ENCODE results near the gene ZNF19. TPM values are rescaled to one million over a fixed set of nuclear protein-coding genes. Genes with fewer than 3 reads are reported as not detected.
"Not testable (repeated sequence)": the region's sequence is repeated elsewhere in the genome, so short reads cannot be mapped to it uniquely, and the experiment has no call there.

The ZNF19 gene
- total and polyA plus RNA-seq, 11 donors, result 0.40 to 2.7 (median 1.7) TPM

DNA sequence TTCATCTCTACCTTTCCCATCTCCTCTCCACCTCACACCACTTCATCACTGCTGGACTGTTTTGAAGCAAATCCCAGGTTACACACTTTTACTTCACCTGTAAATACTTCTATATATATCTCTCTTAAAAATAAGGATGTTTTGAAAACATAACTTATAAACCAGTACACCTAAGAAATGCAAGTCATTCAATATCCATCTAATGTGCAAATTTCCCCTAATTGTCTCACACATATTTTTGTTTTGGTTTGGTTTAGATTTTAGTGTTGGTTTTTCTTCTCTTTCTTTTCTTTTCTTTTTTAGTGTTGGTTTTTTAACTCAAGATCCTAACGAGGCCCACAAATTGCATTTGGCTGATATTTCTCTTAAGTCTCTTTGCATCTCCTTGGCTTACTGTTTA is 17.9 kb upstream of the ZNF19 start:
- ATAC-seq (no peak), DNase-seq (no peak)
- intact Hi-C loops (cut with DNase I), result no loop called here
- no peak overlapping the region for H3K27ac ChIP-seq
- H3K4me1 ChIP-seq, result no peaks in the 10 kb centered on the region
- peaks cover 0 to 14% (median 0%) of the 10 kb centered on the region in 9 donors for H3K27me3 ChIP-seq
- TF ChIP-seq, protein P1, sequence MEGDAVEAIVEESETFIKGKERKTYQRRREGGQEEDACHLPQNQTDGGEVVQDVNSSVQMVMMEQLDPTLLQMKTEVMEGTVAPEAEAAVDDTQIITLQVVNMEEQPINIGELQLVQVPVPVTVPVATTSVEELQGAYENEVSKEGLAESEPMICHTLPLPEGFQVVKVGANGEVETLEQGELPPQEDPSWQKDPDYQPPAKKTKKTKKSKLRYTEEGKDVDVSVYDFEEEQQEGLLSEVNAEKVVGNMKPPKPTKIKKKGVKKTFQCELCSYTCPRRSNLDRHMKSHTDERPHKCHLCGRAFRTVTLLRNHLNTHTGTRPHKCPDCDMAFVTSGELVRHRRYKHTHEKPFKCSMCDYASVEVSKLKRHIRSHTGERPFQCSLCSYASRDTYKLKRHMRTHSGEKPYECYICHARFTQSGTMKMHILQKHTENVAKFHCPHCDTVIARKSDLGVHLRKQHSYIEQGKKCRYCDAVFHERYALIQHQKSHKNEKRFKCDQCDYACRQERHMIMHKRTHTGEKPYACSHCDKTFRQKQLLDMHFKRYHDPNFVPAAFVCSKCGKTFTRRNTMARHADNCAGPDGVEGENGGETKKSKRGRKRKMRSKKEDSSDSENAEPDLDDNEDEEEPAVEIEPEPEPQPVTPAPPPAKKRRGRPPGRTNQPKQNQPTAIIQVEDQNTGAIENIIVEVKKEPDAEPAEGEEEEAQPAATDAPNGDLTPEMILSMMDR (IDR thresholded peaks at IDR 0.05), result no peak
- TF ChIP-seq POLR2A (IDR thresholded peaks at IDR 0.05), result no peak
- H3K9me3 ChIP-seq, result peaks cover 0 to 4% (median 0%) of the 10 kb centered on the region in 12 donors
- H3K36me3 ChIP-seq, result no peaks in the 10 kb centered on the region
- H3K4me3 ChIP-seq, result no peak overlapping the region
- 36 to 64% (median 48%) methylated on average over 1 of the region's 1 CpG for WGBS, 4 donors

DNA sequence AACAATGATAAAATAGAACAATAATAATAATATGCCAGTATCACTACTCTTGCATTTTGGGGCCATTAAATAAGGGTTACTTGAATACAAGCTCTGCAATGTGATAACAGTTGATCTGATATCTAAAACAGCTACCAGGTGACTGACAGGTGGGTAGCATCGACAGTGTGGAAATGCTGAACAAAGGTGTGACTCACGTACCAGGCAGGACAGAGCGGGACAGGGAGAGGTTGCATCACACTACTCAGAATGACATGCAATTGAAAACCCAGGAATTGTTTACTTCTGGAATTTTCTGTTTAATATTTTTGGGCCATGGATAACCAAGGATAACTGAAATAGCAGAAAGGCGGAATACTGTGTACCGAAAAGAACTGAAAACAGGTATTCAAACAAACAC is 15.8 kb upstream of the ZNF19 start:
- Histone ChIP-seq H3K9me3 (no peaks in the 10 kb centered on the region), H3K27me3 (peaks cover 0 to 17% (median 0%) of the 10 kb centered on the region in 9 donors), H3K27ac (no peak overlapping the region), H3K4me3 (no peak overlapping the region), H3K4me1 (no peaks in the 10 kb centered on the region), H3K36me3 (no peaks in the 10 kb centered on the region)
- ATAC-seq (no peak), DNase-seq (no peak)
- 77 to 85% (median 83%) methylated on average over 5 of the region's 5 CpGs for WGBS, 4 donors
- intact Hi-C loops (cut with DNase I), result loop anchor here in 1 of 10 donors (5.0 kb wide), 1 partner anchor 93 kb away; no protein-coding TSS in a partner anchor
- no peak for TF ChIP-seq POLR2A (IDR thresholded peaks at IDR 0.05)
- TF ChIP-seq, protein P1 (IDR thresholded peaks at IDR 0.05), result no peak

DNA sequence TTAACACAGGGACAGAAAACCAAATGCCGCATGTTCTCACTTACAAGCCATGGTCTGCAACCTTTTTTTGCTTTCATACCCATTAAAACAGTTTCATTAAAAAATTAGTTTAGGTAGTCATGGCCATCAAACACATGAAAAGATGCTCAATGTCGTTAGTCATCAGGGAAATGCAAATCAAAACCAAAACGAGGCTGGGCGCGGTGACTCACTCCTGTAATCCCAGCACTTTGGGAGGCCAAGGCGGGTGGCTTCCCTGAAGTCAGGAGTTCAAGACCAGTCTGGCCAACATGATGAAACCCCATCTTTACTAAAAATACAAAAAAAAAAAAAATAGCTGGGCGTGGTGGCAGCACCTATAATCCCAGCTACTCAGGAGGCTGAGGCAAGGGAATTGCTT is 14.9 kb upstream of the ZNF19 start:
- H3K9me3 ChIP-seq, H3K36me3 ChIP-seq, H3K27ac ChIP-seq, ATAC-seq, H3K4me3 ChIP-seq, H3K4me1 ChIP-seq, DNase-seq: not testable (repeated sequence)
- intact Hi-C loops (cut with DNase I), result loop anchor here in 1 of 10 donors (5.0 kb wide), 1 partner anchor 92 kb away; no protein-coding TSS in a partner anchor
- WGBS, 4 donors, result 69 to 79% (median 76%) methylated on average over 7 of the region's 7 CpGs
- H3K27me3 ChIP-seq, result peaks cover 0 to 17% (median 0%) of the 10 kb centered on the region in 9 donors

DNA sequence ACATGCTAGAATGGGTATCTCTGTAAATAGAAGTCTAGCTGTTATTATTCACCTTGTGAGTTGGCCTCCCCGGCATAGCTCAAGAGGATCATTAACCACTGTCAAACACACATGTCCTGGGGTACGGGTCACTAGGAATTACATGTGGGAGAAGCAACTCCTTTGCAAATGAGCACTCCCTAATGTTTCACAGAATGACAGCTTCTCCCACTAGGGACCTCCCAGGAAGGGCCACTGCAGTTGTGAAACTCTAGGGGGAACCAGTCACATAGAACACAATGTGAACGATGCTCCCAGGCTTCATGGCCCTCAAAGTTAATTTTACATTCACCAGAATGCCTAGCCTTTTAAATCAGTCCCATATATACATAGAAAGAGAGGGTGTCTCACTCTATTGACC is 12.4 kb upstream of the ZNF19 start:
- no peaks in the 10 kb centered on the region for H3K4me1 ChIP-seq
- WGBS, 4 donors, result 48 to 61% (median 55%) methylated on average over 3 of the region's 3 CpGs
- no peak for DNase-seq
- peaks cover 0 to 18% (median 0%) of the 10 kb centered on the region in 9 donors for H3K27me3 ChIP-seq
- TF ChIP-seq, protein P1 (IDR thresholded peaks at IDR 0.05), result no peak
- no peaks in the 10 kb centered on the region for H3K9me3 ChIP-seq
- no peak overlapping the region for H3K27ac ChIP-seq
- intact Hi-C loops (cut with DNase I), result loop anchor here in 4 of 10 donors (2.0 to 5.0 kb wide), 2 partner anchors 89 kb away; no protein-coding TSS in a partner anchor
- H3K4me3 ChIP-seq, result no peak overlapping the region
- H3K36me3 ChIP-seq, result no peaks in the 10 kb centered on the region
- ATAC-seq, result no peak

DNA sequence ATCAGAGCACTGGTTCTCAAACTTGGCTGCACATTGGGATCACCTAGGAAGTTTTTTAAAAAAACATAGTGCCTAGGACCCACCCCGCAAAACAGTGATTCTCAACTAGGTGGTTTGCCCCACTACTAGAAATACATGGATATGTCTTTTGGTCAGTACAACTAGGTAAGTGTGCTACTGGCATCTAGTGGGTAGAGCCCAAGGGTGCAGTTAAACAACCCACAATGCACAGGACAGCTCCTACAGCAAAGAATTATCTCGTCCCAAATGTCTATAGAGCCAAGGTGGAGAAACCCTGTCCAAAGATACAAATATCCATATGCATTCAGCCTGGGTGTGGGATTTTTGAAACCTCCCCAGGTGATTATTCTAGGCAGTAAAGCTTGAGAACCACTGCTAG is 11.8 kb upstream of the ZNF19 start:
- Histone ChIP-seq H3K27ac (no peak overlapping the region), H3K36me3 (no peaks in the 10 kb centered on the region), H3K9me3 (no peaks in the 10 kb centered on the region), H3K27me3 (peaks cover 0 to 22% (median 0%) of the 10 kb centered on the region in 9 donors), H3K4me1 (no peaks in the 10 kb centered on the region), H3K4me3 (no peak overlapping the region)
- no peak for DNase-seq
- TF ChIP-seq POLR2A (IDR thresholded peaks at IDR 0.05), result no peak
- TF ChIP-seq, protein P1 (IDR thresholded peaks at IDR 0.05), result no peak
- intact Hi-C loops (cut with DNase I), result loop anchor here in 4 of 10 donors (2.0 to 5.0 kb wide), 2 partner anchors 88 to 89 kb away; no protein-coding TSS in a partner anchor
- no peak for ATAC-seq
- 59 to 73% (median 70%) methylated on average over 2 of the region's 2 CpGs for WGBS, 4 donors
